ENCODE data around the gene UROD.

UROD gene

DNA sequence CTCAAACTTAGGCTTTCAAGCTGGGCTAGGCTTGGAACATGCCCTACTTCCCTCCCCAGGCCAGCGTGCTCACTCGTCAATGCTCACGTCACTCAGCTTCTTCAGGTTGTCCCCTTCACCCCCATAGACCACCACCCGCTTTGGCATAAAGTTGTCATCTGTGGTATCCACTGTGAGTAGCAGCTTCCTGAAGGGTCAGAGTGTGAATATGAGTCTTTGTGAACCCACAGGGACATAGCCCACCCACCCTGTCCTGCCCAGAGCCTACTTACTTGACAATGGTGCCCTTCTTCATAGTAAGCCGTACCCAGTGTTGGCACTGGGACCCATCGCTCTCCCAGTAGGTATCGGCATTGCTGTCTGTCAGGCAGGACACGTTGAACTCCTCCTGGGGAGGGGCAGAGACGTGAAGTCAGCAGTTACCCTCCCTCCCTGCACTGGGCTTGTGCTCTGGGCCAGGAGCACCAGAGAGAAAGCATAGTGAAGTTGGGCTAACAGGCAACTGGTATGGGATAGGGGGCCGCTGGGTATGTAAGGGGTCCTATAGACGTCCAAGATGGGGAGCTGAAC lies 2.7 kb upstream of the UROD start:
- DNase-seq: no peak

DNA sequence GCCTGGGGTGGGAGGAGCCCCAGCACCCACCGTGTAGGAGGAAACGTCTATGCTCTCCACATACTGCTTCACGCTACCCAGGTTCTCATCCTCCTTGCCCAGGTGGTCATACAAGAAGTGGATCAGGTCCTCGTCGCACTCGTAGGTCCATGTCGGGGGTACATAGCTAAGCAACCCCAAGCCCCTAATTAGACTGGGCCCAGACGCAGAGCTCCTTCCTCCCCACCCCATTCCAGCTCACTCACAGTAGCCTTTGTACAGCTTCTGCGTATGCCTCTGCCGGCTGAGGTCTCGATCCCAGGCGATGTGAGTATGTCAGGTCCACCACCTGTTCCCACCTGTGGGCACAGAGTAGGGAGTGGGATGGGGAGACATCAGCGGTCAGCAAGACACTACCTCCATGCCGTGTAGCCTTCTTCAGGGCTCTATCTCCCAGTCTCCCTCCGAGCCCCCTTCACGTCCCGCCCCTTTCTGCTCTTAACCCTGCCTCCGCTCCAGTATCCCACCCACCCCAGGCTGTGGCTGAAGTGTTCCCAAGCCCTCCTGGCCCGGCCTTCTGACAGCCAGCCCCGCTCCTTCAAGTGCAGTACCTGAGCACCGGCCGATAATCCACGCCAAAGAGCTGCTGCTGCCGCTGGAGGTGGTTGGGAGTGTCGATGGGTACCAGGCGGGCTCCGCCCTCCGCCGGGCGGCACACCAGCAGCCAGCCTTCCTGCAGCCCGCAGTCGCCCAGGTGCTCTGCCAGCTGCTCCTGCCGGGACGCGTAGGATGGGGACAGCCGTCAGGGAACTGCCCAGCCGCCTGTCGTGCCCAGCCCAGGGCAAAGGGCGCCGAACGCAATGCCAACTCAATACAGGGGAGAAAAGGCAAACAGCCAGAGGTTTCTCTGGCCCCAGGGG lies 1.8 kb upstream of the UROD start:
- DNase-seq: no peak

DNA sequence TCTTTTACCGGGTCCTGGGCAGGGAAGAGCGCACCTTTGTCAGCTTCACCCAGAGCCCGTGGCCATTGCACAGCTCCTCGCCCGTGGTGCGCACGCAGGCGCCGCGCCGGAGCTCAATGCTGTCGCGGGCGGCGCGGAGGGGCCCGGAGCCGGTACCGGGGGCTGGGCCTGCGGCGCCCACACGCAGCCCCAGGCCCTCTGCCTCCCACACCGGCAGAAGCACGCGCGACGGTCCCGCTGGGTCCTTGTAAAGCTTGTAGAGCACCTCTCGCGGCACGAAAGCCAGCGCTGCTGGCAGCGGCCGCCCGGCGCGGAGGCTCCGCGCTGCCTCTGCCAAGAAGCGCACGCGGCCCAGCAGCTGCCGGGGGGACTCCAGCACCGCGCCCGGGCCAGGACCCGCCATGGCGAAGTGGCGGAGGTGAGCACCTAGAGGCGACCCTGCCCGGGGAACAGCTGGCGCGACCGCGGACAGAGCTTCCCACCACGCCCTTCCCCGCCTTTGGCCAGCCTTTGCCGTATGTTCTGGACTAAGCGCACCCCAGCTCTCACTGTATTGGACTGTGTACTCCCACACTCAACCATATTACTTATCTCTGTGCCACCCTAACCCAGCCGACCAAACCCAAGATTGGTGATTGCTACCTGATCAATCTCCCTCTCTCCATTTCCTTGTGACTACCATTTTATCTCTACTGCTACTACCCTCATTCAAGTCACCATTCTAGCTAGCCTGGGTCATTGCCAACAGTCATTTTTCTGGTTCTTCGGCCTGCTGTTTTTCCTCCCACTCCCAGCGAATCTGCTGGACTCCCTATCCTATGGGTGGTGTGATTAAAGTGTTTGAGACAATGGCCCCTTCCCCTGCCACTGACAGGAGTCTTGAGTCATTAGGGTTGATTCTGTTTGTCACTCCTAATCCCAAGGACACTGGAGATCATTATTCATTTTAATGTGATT lies 921 bp upstream of the UROD start, which contains the start of gene HECTD3:
Gene HECTD3, minus strand, starts transcription at position 470 of the 957 bp plus-strand sequence. Its CDS starts 67 bp downstream, at position 403.
- DNase-seq: peak; percentile 56 to 71

DNA sequence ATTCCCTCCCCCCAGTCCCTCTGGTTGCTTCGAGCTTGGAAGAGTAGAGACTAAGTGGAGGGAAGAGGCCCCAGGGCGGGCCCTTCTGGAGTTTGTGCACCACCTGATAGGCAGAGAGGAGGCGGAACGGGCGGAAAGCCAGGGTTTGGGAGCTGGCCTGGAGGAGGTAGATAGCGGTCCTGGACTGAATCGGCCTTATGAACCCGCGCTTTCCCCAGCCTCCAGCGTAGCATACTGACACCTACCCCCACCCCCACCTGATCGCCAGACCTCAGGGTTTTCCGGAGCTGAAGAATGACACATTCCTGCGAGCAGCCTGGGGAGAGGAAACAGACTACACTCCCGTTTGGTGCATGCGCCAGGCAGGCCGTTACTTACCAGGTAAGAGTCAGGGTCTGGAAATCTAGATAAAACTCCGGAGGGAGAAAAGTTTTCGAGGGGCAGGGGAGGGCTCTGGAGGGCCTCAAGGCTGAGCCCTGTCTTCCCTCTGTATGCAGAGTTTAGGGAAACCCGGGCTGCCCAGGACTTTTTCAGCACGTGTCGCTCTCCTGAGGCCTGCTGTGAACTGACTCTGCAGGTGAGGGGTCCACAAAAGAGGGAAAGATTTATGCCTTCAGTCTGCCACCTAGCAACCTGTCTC lies 705 bp downstream of the UROD start:
- peak; percentile 48 to 50 for DNase-seq

DNA sequence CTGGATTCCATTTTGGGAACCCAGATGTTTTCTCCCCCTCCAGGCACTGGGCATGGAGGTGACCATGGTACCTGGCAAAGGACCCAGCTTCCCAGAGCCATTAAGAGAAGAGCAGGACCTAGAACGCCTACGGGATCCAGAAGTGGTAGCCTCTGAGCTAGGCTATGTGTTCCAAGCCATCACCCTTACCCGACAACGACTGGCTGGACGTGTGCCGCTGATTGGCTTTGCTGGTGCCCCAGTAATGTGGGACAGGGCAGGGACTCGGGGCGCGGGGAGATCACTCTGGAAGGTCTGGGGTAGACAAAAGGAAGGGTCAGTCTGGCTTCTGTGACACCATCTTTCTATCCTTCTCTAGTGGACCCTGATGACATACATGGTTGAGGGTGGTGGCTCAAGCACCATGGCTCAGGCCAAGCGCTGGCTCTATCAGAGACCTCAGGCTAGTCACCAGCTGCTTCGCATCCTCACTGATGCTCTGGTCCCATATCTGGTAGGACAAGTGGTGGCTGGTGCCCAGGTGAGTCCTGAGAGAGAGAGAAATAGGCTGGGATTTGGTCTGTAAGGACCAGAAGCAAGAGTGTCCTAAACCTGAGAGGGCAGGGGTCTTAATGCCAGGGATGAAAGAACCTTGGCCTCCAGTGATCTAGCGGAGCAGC lies 1.6 kb downstream of the UROD start:
- DNase-seq: no peak

DNA sequence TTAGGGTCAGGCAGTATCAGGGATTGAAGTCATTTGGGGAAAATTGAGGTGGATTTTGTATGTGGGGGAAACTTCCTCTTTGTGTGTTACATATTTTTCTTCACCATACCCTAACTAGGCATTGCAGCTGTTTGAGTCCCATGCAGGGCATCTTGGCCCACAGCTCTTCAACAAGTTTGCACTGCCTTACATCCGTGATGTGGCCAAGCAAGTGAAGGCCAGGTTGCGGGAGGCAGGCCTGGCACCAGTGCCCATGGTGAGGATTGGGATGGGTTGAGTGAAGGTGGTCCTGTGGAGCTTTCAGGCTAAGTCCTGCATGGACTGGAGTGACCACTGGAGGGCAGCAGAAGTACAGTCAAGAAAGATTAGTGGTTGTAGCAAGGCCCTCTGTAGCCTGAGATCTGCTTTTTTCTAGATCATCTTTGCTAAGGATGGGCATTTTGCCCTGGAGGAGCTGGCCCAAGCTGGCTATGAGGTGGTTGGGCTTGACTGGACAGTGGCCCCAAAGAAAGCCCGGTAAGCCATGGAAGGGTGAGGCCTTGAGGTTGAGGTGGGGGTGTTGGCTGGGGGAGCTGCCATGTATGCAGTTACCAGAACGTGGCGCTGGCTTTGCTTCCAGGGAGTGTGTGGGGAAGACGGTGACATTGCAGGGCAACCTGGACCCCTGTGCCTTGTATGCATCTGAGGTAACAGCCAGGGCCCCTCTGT lies 2.4 kb downstream of the UROD start:
- DNase-seq: peak; percentile 73 to 75

DNA sequence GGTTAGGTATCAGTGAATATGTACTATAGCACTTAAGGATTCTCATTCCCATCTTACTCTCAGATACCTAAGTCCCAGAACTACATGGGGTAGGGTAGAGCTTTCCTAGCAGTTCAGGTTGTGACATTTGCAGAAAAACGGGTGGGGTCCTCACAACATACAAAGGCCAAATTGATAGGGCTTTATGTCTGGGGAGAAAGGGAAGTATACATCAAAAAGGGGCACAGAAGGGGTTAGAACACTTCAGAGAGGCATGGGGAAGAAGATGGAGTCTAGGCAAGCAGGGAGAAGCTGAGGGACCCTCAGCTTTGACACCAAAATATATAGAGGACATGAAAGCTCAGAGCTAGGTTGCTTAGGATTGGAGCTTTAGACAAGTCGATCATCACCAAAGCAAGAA lies 3.6 kb downstream of the UROD start:
- no peak for DNase-seq

DNA sequence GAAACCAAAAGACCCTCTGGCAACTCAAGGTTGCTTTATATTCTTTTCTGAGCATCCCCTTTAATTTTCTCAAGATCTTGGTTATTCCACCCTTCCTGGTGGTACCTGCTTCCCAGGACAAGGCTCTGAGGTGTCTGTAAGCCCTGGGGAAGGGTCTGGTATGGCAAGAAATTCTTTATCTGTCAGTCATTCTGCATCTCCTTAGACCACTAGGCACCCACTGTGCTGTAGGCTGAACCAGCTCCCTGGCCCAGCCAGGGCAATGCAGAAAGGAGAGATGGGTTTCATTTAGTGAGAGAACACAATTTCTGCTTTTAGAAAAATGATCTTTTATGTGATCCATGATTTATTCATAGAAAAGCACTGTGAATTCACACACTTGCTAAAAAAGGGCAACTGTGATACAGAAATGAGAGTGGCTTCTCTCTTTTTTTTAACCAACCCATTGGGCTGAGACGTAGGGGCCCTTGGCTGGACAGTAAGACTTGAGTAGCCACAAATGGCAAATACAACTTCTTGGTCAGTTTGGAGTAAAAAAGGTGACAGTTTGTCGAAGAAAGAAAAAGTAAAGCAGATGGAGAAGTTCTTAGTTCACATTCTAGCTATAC lies 4.1 kb downstream of the UROD start:
- no peak for DNase-seq

DNA sequence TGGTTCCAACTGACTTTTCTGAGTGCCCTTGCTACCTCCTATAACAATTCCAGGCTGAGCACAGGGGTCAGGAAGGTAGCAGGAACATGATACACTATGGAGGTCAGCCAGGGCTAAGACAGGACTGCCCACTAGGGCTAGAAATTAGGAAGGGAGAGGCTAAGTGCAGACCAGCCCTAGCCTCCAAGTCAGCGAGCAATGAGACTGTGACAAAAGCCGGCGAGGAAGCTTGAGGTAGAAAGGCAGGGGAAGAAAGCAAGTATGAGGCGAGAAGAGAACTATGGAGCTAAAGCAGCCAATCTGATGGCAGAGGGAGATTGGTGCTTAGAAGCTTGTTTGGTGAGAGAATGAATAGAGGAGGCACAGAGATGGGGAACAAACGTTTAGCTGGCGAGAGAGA lies 4.7 kb downstream of the UROD start:
- no peak for DNase-seq

DNA sequence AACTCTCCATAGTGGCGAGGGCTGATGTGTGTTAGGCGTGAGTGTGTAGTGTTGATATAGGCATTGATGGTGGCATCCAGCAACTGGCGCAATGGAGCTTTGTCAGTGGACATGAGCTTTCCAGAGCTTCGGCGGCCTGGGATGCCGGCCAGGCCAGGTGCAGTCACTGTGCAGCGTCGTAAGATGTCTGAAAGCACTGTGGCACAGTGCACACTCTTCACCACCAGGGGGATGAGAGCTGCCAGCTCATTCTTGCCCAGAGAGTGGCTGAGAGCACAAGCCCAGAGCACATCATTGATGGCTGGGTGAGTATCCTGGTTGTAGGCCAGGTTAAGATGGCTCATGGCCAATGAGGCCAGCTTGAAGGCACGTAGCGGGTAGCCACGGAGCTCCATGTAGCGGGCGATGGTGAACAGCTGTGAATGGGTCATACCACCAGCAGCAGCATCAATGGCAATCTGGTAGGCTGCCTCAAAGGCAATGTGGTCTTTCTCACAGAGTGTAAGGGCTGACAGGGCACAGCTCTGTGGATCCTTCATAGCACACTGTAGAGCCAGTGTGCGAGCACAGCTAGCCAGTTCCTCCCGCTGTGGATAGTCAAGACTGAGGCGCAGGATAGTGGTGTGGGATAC lies 6.7 kb downstream of the UROD start:
- DNase-seq: peak; percentile 29 to 38

DNA sequence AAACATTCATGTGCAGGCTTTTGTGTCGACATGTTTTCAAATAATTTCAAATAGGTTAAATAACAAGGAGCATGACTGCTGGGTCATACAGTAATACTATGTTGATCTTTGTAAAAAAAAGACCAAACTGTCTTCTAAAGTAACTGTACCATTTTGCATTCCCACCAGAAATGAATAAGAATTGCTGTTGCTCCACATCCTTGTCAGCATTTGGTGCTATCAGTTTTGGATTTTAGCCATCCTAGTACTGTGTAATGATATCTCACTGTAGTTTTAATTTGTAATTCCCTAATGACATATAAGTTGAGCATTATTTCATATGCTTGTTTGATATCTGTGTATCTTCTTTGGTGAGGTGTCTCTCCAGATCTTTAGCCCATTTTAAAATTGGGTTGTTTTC lies 11.6 kb downstream of the UROD start:
- no peak for DNase-seq

DNA sequence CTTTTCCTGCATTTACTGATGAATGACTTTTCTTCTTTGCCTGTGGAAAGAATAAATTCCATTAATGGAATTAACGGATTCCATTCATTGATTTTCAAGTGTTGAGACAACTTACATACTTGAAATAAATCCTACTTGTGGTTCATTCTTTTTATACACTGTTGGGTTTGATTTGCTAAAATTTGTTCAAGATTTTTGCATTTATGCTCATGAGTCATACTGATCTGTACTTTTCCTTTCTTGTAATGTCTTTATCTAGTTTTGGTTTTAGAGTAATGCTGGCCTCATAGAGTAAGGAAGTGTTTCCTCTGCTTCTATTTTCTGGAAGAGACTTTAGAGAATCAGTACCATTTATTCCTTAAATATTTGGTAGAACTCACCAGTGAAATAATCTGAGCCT lies 14.4 kb downstream of the UROD start:
- DNase-seq: no peak

DNA sequence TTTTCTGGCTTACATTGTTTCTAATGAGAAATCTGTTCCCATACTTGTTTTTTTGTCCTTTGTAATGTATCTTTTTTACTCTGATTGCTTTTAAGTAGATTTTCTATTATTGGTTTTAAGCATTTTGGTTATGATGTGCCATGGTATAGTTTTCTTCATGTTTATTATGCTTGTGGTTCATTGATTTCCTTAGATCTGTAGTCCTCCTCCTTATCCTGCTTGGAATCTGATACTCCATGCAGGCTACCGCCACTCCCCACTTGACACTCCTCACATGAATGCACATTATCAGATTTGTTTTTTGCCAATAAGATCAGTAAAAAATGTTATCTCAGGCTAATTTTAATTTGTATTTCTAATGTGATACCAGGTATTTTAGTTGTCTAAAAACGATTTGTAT lies 20.8 kb downstream of the UROD start:
- no peak for DNase-seq

DNA sequence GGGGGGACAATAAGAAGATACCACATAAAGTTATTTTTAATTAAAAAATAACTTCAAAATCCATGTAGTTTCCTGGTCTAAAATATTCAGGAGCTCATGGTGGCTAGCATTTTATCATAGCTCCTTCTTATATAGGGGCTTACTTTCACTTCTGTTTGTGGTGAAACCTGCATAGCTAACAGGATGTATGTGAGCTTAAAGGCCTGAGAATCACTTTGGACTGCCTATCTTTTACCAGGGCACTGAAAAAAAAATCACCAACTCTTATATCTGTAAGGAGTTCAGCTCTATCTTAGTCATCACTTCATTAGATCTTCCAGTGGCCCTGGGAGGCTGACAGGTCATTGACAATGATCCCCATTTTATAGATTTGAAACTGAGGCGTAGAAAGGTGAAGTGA lies 21.3 kb downstream of the UROD start:
- DNase-seq: no peak

DNA sequence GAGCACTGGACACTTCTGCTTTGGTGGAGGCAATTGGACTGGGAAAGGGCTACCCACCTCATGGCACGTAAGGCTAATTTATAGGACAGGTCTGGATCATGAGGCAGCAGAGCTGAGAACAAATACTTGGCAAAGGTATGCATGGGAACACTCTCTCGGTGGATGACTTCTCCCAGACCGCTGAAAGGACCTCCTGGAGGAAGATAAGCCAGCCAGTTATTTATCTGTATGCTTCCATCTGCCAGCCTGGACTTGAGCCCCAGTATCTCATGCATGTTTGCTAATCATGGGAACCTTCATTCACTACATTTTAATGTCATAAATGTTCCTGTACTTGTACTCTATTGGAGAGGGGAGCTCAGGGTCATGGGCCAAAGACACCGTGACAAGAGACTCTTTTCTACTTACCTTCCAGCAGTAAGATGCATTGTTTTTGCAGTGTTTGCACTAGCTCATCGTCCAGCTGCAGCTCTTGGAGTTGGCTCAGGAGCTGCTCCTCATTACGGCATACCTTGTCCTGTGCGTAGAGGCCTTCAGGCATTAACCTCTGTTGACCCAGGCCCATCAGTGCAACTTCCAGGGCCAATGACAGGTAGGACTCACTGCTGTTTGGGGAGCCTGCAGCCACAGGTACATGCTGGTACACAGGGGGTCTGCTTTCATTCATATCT lies 23.7 kb downstream of the UROD start:
- no peak for DNase-seq

DNA sequence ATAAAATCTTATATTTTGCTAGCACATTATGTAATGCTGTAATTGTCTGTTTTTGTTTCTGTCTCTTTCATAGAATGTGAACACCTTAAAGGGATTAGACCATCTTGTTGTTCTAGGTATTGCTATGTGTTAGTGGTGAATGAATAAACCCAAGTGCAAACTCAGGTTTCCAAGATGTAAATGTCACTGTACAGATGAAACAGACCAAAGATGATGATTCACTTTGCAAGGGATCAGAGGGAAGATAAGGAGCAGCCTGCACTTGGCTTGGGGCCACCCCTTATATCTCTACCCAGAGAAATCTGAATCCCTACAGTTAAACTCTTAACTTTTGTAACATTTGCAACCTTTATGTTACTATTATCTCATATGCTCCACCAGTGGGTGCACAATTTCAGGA lies 25.4 kb downstream of the UROD start:
- DNase-seq: no peak

DNA sequence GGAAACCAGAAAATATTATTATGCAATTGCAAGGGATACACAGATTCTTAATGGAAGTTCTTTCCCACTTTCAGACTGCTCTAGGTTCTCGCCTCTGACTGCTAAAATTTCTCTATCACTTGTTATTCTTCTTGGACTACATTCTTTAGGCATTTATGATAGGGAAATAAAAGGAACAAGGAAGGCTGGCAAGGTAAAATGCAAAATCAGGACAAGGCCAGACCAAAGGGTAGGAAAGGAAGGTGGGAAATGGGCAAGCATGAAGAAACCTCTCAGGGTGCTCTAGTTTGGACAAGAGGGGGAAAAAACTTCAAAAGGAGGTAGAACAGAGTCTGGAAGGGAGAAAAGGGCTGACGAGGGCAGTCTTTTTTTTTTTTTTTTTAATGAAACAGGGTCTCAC lies 26.2 kb downstream of the UROD start:
- DNase-seq: no peak

DNA sequence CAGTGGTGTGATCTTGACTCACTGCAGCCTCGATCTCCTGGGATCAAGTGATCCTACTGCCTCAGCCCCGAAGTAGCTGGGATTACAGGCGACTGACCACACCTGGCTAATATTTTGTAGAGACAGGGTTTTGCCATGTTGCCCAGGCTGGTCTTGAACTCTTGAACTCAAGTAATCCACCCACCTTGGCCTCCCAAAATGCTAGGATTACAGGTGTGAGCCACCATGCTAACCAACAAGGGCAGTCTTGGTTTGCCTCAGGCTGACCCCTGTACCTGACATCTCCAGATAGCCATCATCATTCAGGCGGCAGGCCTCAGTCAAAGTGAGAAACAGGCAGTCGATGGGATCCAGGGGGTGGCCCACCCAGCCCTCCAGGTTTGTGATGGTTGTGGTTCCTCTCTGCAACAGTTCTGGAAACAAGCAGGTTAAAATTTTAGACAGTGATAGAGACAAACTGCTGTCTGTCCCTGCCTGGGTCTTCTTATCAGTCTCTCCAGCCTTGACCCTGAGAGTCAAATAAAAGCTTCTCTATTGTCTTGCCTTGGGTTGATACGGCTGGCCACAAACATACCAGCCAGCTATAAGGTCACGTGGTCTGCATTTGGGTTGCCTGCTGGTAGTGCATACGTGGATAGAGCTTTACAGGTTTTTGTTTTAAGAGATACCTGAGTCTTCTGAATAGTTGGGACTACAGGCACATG lies 26.8 kb downstream of the UROD start:
- no peak for DNase-seq

DNA sequence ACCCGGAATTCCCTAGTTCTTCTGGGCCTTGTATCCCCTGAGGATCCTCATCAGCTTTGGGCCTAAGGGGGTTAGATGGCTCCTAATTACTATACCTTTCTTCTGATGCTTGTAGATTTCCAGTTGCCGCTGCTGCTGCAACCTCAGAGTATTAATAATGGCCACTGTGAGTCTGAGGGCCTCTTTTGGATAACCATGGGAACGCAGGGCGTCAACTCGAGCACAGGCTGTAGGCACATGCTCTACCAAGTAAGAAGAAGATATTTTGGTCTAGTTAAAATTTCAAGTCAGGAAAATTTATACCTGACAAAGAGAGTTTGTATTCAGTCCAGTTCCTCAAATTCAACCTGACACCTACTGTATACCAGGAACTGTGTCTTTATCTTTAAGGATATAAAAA lies 28.2 kb downstream of the UROD start:
- no peak for DNase-seq

Data from AML-193 (cell line).